HFFc6 (cell line): Measurements from ENCODE around the gene CNDP2. TPM values are rescaled to one million over a fixed set of nuclear protein-coding genes. Genes with fewer than 3 reads are reported as not detected.

Source experiments
- DNase-seq: peaks from one replicate; pipeline ENCODE4 v3.0.0-alpha.2; 2018
- H3K27ac Mint-ChIP-seq: 2 replicates; pipeline ENCODE4 v1.8.0; 2020; ENCODE audit warnings: mild to moderate bottlenecking, mixed read lengths
- H3K27me3 Mint-ChIP-seq: 2 replicates; pipeline ENCODE4 v1.8.0; 2021; ENCODE audit warnings: mild to moderate bottlenecking, moderate library complexity, mixed read lengths; ENCODE audit not compliant: insufficient read depth
- H3K36me3 Mint-ChIP-seq: 2 replicates; pipeline ENCODE4 v1.8.0; 2021; ENCODE audit warnings: low read depth, mixed read lengths
- H3K4me1 Mint-ChIP-seq: 2 replicates; pipeline ENCODE4 v1.8.0; 2020; ENCODE audit warnings: low read depth, mixed read lengths
- H3K4me3 Mint-ChIP-seq: 2 replicates; pipeline ENCODE4 v1.8.0; 2020; ENCODE audit warnings: mild to moderate bottlenecking, moderate library complexity, mixed read lengths
- H3K9me3 Mint-ChIP-seq: 2 replicates; pipeline ENCODE4 v1.8.0; 2020; ENCODE audit warnings: mild to moderate bottlenecking, mixed read lengths
- total RNA-seq, 6 experiments: library from RNA; stranded (reverse); fragmentation: NEBNext Ultra II Directional; extraction: Animal tissue kit (Norgen Biotek cat#: 25700); gene quantifications; 2 replicates in 1 of 6; 3 replicates in 5 of 6; pipeline ENCODE4 v1.2.3, GENCODE V29; 2021
- TF ChIP-seq, protein P1 (sequence below): fragments of 200-600 bp; sonication (generic); IDR thresholded peaks from 2 replicates; pipeline ENCODE4 v1.5.0; 2021; ENCODE audit warnings: antibody characterized with exemption, mild to moderate bottlenecking

Gene CNDP2
- total RNA-seq, 6 experiments from 2014 or later = 79.7 to 95.4 (median 85.3) TPM

DNA sequence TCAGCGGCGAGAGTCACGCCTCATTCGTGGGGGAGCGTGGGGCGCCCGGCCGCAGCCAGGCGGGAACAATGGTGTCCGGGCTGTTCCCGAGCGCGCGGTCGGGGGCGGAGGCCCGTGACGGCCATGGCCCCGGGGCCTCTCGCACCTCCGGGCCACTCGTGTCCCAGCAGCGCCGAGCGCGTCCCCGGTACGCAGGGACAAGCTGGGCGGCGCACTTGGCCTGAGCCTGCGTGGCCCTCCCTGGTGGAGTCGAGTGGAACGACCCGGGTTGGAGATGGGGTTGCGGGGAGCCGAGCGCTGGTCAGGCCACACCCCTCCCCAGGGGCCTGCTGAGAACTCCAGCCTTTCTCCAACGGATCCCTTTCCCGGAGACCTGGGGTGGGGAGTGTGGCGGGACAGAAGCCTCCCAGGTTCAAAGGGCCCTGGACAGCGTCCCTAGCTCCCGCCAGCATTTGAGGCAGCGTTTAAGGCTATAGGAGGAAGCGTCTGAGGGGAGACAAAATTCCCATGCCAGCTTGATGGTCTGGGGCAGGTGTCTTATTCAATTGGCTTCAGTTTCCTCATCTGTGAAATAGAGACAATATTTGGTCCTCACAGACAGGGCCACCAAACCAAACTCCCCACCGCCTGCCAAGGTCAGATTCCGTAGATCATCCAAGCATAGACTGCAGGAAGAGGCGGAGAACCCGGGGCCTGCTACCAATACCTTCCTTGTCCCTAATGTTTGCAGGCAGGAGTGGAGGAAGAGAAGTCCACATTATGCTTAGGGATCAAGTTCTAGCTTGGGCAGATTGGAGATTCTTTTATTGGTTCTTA, 553 bp downstream of the CNDP2 start:
- H3K4me1 Mint-ChIP-seq = peaks cover 28% of the 10 kb centered on the region
- H3K27ac Mint-ChIP-seq = peak overlapping the region; percentile 91
- peaks cover 15% of the 10 kb centered on the region; the same call in 1 of the 2 replicates for H3K36me3 Mint-ChIP-seq
- peak overlapping the region; percentile 95 for H3K4me3 Mint-ChIP-seq
- TF ChIP-seq, protein P1, sequence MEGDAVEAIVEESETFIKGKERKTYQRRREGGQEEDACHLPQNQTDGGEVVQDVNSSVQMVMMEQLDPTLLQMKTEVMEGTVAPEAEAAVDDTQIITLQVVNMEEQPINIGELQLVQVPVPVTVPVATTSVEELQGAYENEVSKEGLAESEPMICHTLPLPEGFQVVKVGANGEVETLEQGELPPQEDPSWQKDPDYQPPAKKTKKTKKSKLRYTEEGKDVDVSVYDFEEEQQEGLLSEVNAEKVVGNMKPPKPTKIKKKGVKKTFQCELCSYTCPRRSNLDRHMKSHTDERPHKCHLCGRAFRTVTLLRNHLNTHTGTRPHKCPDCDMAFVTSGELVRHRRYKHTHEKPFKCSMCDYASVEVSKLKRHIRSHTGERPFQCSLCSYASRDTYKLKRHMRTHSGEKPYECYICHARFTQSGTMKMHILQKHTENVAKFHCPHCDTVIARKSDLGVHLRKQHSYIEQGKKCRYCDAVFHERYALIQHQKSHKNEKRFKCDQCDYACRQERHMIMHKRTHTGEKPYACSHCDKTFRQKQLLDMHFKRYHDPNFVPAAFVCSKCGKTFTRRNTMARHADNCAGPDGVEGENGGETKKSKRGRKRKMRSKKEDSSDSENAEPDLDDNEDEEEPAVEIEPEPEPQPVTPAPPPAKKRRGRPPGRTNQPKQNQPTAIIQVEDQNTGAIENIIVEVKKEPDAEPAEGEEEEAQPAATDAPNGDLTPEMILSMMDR = peak; percentile 53
- peaks cover 13% of the 10 kb centered on the region for H3K27me3 Mint-ChIP-seq
- H3K9me3 Mint-ChIP-seq = peaks cover 5% of the 10 kb centered on the region; the same call in 1 of the 2 replicates
- peak; percentile 41 for DNase-seq

DNA sequence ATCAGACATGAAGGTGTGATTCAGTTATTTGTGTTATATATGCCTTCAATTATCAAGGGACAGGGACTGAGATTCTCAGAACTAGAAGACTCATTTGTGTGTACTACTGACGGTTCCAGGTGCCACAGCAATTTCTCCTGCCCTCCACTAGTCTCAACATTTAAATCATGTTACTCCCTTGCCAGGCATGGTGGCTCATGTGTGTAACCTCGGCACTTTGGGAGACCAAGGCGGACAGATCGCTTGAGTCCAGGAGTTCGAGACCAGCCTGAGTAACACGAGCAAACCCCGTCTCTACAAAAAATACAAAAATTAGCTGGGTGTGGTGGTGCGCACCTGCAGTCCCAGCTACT, 1.1 kb downstream of the CNDP2 start:
- no peak for DNase-seq
- H3K9me3 Mint-ChIP-seq = peaks cover 2% of the 10 kb centered on the region; the same call in 1 of the 2 replicates
- H3K36me3 Mint-ChIP-seq = peaks cover 15% of the 10 kb centered on the region; the same call in 1 of the 2 replicates

DNA sequence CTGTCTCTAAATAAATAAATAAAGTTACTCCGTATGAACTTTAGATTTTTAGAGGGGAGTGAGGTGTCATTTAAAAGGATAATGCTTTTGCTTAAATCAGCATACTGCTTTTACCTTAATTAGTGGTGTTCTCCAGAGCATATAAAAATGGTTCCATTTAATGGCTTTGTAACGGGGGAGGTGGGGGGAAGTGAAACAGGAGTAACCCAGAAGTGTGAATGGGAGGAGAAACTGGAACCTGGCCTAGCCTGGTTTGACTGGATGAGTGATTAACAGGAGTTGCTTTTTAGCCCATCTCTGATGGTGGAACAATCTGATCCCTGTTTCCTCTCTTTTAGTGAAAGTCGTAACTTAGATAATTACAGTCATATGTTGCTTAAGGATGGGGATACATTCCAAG, 1.6 kb downstream of the CNDP2 start:
- no peak for DNase-seq
- TF ChIP-seq, protein P1 = no peak
- peaks cover 15% of the 10 kb centered on the region; the same call in 1 of the 2 replicates for H3K36me3 Mint-ChIP-seq
- H3K9me3 Mint-ChIP-seq = no peaks in the 10 kb centered on the region
- H3K27ac Mint-ChIP-seq = no peak overlapping the region
- peak overlapping the region; percentile 95; the same call in 1 of the 2 replicates for H3K4me3 Mint-ChIP-seq
- peaks cover 4% of the 10 kb centered on the region for H3K27me3 Mint-ChIP-seq
- peaks cover 28% of the 10 kb centered on the region for H3K4me1 Mint-ChIP-seq

More for the DNA sequence above, 1.1 kb downstream of the CNDP2 start:
- Mint-ChIP-seq H3K27me3 (peaks cover 7% of the 10 kb centered on the region), H3K27ac (peak overlapping the region; percentile 91), H3K4me1 (peaks cover 28% of the 10 kb centered on the region), H3K4me3 (peak overlapping the region; percentile 95)
- TF ChIP-seq, protein P1 = no peak

DNA sequence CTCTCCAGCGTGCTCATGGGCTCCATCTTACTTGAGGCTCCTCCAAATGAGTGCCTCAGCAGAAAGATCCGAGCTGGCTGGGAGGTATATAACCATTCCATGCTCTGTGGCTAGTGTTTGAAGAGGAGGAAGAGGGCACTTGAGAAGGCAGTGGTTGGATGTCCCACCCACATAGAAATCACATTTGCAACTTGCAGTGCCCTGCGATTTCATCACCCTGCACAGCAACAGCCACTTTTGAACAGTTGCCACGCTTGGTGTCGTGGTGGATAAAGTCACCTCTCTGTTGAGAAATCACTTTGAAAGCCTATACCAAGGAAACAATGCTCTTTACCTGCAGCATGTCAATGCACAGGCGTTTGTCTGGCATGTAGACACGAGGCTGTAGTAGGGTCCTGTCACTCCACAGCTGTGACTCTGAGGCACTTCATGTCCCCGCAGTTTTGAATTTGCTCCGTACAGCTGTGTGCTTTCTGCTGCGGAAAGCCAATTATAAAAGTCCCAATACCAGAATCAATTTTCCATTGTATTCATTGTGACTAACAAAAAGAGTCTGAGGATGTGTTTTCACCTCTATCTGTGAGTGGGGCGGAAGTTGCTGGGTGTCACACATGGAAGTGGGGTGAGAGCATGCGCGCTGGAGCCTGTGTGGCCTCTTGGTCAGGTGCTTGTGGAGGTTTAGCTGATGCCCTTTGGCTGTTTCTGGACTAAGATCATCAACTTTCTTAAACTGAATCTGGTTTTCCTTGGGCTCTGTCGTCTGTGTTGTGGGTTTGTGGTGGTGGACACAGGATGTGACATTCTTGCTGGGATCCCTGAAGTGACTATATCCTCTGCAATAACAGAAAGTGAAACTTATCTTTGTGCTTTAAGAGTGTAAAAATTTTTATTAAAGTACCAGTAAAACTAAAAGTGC, 2.8 kb downstream of the CNDP2 start:
- Mint-ChIP-seq H3K9me3 (no peaks in the 10 kb centered on the region), H3K4me1 (peaks cover 28% of the 10 kb centered on the region), H3K36me3 (peaks cover 20% of the 10 kb centered on the region; the same call in 1 of the 2 replicates), H3K27ac (peak overlapping the region; percentile 70), H3K4me3 (peak overlapping the region; percentile 63; the same call in 1 of the 2 replicates), H3K27me3 (peaks cover 4% of the 10 kb centered on the region)
- DNase-seq = no peak
- TF ChIP-seq, protein P1 = no peak

DNA sequence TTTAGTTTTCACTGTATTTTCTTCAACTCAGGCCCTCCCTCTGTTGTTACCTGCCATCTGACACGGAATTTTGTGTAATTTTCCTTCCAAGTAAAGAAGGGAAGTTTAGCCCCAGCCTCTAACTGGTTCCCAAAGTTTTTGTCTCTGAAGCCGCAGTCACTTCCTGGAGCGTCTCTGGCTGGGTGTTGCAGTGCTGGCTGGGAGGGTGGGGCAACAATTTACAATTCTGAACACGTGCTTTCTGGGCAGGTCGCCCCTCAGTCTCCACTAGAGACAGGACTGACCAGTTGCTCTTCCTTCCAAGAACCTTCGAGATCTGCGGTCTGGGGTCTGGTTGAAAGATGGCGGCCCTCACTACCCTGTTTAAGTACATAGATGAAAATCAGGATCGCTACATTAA, 3.5 kb downstream of the CNDP2 start:
- no peak for DNase-seq
- H3K9me3 Mint-ChIP-seq = no peaks in the 10 kb centered on the region
- H3K4me3 Mint-ChIP-seq = peak overlapping the region; percentile 63; the same call in 1 of the 2 replicates
- H3K27ac Mint-ChIP-seq = peak overlapping the region; percentile 70
- H3K36me3 Mint-ChIP-seq = peaks cover 20% of the 10 kb centered on the region; the same call in 1 of the 2 replicates
- TF ChIP-seq, protein P1 = no peak
- H3K4me1 Mint-ChIP-seq = peaks cover 28% of the 10 kb centered on the region
- peaks cover 4% of the 10 kb centered on the region for H3K27me3 Mint-ChIP-seq
